HepG2 (cell line): Measurements from ENCODE around the gene CPT1B. TPM values are rescaled to one million over a fixed set of nuclear protein-coding genes. Genes with fewer than 3 reads are reported as not detected.

Experiments
- ARNT2 ChIP-seq: sonication (generic); formaldehyde crosslinking; IDR thresholded peaks from 2 replicates; pipeline ENCODE4 v1.8.0; 2022; ENCODE audit warnings: mild to moderate bottlenecking, low read depth, missing genetic modification reagents, moderate library complexity
- DMAP1 ChIP-seq: IDR thresholded peaks from 2 replicates; pipeline ENCODE4 v1.6.1; 2016
- MLLT10 ChIP-seq: sonication (generic); formaldehyde crosslinking; IDR thresholded peaks from 2 replicates; pipeline ENCODE4 v1.4.0; 2020; ENCODE audit warnings: missing genetic modification reagents
- MXI1 ChIP-seq: IDR thresholded peaks from 3 replicates; pipeline ENCODE4 v1.6.1; 2012; ENCODE audit warnings: low read depth, low read length, inconsistent platforms, borderline replicate concordance
- NCOA5 ChIP-seq: sonication (generic); formaldehyde crosslinking; IDR thresholded peaks from 2 replicates; pipeline ENCODE4 v1.4.0; 2020; ENCODE audit warnings: missing genetic modification reagents
- PBX2 ChIP-seq: IDR thresholded peaks from 2 replicates; pipeline ENCODE4 v1.6.1; 2016; ENCODE audit warnings: control low read depth
- PLSCR1 ChIP-seq: sonication (generic); formaldehyde crosslinking; IDR thresholded peaks from 2 replicates; pipeline ENCODE4 v1.5.0; 2020; ENCODE audit warnings: missing genetic modification reagents, mild to moderate bottlenecking, borderline replicate concordance
- POLR2AphosphoS2 ChIP-seq: IDR thresholded peaks from 2 replicates; pipeline ENCODE4 v1.6.1; 2011; ENCODE audit warnings: low read depth, low read length, improper control_type of control experiment
- SOX6 ChIP-seq, 2 experiments: fragments of 450-650 bp in 1 of 2; sonication (generic) in 1 of 2; formaldehyde crosslinking in 1 of 2; IDR thresholded peaks; 2 replicates each; pipeline versions ENCODE4 v1.4.0 to v1.6.1; 2017 to 2020; ENCODE audit warnings: antibody characterized with exemption in 1 of 2, mild to moderate bottlenecking in 1 of 2, missing genetic modification reagents in 1 of 2
- TFAP4 ChIP-seq: sonication (generic); IDR thresholded peaks from 2 replicates; pipeline ENCODE4 v1.6.1; 2016; ENCODE audit warnings: low read depth, borderline replicate concordance
- TRAFD1 ChIP-seq: sonication (generic); formaldehyde crosslinking; IDR thresholded peaks from 2 replicates; pipeline ENCODE4 v1.5.1; 2020; ENCODE audit warnings: missing genetic modification reagents, mild to moderate bottlenecking, borderline replicate concordance
- ZBTB1 ChIP-seq: sonication (generic); formaldehyde crosslinking; IDR thresholded peaks from 2 replicates; pipeline ENCODE4 v1.4.0; 2020; ENCODE audit warnings: missing genetic modification reagents, borderline replicate concordance
- ZNF136 ChIP-seq: sonication (generic); formaldehyde crosslinking; IDR thresholded peaks from 2 replicates; pipeline ENCODE4 v1.8.1; 2022; ENCODE audit warnings: low read depth, mild to moderate bottlenecking, moderate library complexity, missing genetic modification reagents
- ZNF331 ChIP-seq: sonication (generic); formaldehyde crosslinking; IDR thresholded peaks from 2 replicates; pipeline ENCODE4 v1.4.0; 2020; ENCODE audit warnings: missing genetic modification reagents
- ZNF512B ChIP-seq: sonication (generic); formaldehyde crosslinking; IDR thresholded peaks from 2 replicates; pipeline ENCODE4 v1.5.1; 2020; ENCODE audit warnings: missing genetic modification reagents, mild to moderate bottlenecking, borderline replicate concordance
- ZNF552 ChIP-seq: sonication (generic); formaldehyde crosslinking; IDR thresholded peaks from 2 replicates; pipeline ENCODE4 v1.9.0; 2022; ENCODE audit warnings: missing genetic modification reagents, mild to moderate bottlenecking, borderline replicate concordance
- ZNF619 ChIP-seq: sonication (generic); formaldehyde crosslinking; IDR thresholded peaks from 2 replicates; pipeline ENCODE4 v1.4.0; 2020; ENCODE audit warnings: mild to moderate bottlenecking, missing genetic modification reagents
- ZNF691 ChIP-seq: sonication (generic); formaldehyde crosslinking; IDR thresholded peaks from 2 replicates; pipeline ENCODE4 v1.4.0; 2020; ENCODE audit warnings: missing genetic modification reagents, low read depth, mild to moderate bottlenecking, borderline replicate concordance
- ZNF7 ChIP-seq: IDR thresholded peaks from 2 replicates; pipeline ENCODE4 v1.6.1; 2016; ENCODE audit warnings: missing biosample characterization, missing genetic modification reagents
- ZNF749 ChIP-seq: sonication (generic); formaldehyde crosslinking; IDR thresholded peaks from 2 replicates; pipeline ENCODE4 v1.8.0; 2022; ENCODE audit warnings: mild to moderate bottlenecking, missing genetic modification reagents, moderate library complexity, borderline replicate concordance
- ZNF788 ChIP-seq: sonication (generic); formaldehyde crosslinking; IDR thresholded peaks from 2 replicates; pipeline ENCODE4 v1.5.0; 2020; ENCODE audit warnings: mild to moderate bottlenecking, missing genetic modification reagents, borderline replicate concordance
- polyA plus RNA-seq, 8 experiments: library from polyadenylated mRNA; depleted of rRNA in 3 of 8; stranded (reverse) in 7 of 8; unstranded in 1 of 8; fragments of >200 nt; fragmentation: Illumina TruSeq in 4 of 8; extraction: Trizol in 4 of 8; gene quantifications; 2 replicates each; pipeline versions ENCODE4 v1.2.1 to v1.2.3, GENCODE V29; 2011 to 2016; ENCODE audit warnings: low read depth in 4 of 8, missing spikeins in 1 of 8, mixed read lengths in 1 of 8; ENCODE audit not compliant: insufficient read depth in 1 of 8
- total RNA-seq, 5 experiments: library from RNA; depleted of rRNA; stranded (reverse); fragments of >200 nt; fragmentation: Illumina TruSeq; extraction: Trizol; gene quantifications; 2 replicates each; pipeline ENCODE4 v1.2.3, GENCODE V29; 2016; ENCODE audit warnings: low read depth in 1 of 5

The CPT1B gene
- total and polyA plus RNA-seq, 2 of the 13 experiments (the other 11 are each of a cell fraction or from before 2014, with no cell fraction given): 9.2 to 19.5 TPM

- TF ChIP-seq NCOA5 (peak; percentile 92), ARNT2 (CRISPR knock-in tag) (peak; percentile 99), DMAP1 (CRISPR knock-in tag) (peak; percentile 50; the same call in 1 of the 2 replicates), ZNF512B (CRISPR knock-in tag) (no peak), ZNF619 (CRISPR knock-in tag) (no peak), ZBTB1 (CRISPR knock-in tag) (peak; percentile 98), ZNF552 (CRISPR knock-in tag) (peak; percentile 96), PBX2 (0 out of 2 replicates have a peak, but pooled peaks have one; percentile 25), POLR2AphosphoS2 (no peak), ZNF691 (peak; percentile 97), MLLT10 (CRISPR knock-in tag) (peak; percentile 84; the same call in 1 of the 2 replicates), ZNF136 (CRISPR knock-in tag) (peak; percentile 89; the same call in 1 of the 2 replicates), TFAP4 (no peak), ZNF788 (CRISPR knock-in tag) (peak; percentile 80), ZNF749 (peak; percentile 99), ZNF331 (CRISPR knock-in tag) (peak; percentile 98), MXI1 (peak; percentile 98), PLSCR1 (CRISPR knock-in tag) (peak; percentile 95), SOX6 (IDR thresholded peaks at IDR 0.05) (no peak), SOX6 (CRISPR knock-in tag; IDR thresholded peaks at IDR 0.05) (no peak), TRAFD1 (CRISPR knock-in tag) (0 out of 2 replicates have a peak, but pooled peaks have one; percentile 63), ZNF7 (CRISPR knock-in tag) (peak; percentile 89)
Observed at GRCh38 chr22:50599816-50600455, 21.7 kb upstream of the CPT1B start (continued).
